Measurements from ENCODE around the gene CCNK. TPM values are rescaled to one million over a fixed set of nuclear protein-coding genes. Genes with fewer than 3 reads are reported as not detected.

Gene CCNK
- total RNA-seq, 1 experiment from 2014 or later, result 23.3 TPM

GRCh38 chr14:99518441-99519346 is 37.5 kb downstream of the CCNK start:
- peak; percentile 57 for DNase-seq (ENCODE audit: extremely low read depth, low read depth)

GRCh38 chr14:99519347-99519881 is 38.2 kb downstream of the CCNK start:
- no peak for DNase-seq (ENCODE audit: extremely low read depth, low read depth)

- no peak for DNase-seq (ENCODE audit: extremely low read depth, low read depth)
These were observed 38.8 kb downstream of the CCNK start for GRCh38 chr14:99519931-99520421.

- no peak for DNase-seq (ENCODE audit: extremely low read depth, low read depth)
These were observed 39.4 kb downstream of the CCNK start for GRCh38 chr14:99520571-99521081.

GRCh38 chr14:99521176-99522024 is 40.2 kb downstream of the CCNK start:
- DNase-seq (ENCODE audit: extremely low read depth, low read depth), result no peak

GRCh38 chr14:99522025-99522401 is 40.8 kb downstream of the CCNK start:
- no peak for DNase-seq (ENCODE audit: extremely low read depth, low read depth)

- no peak for DNase-seq (ENCODE audit: extremely low read depth, low read depth)
These were observed 41.3 kb downstream of the CCNK start for GRCh38 chr14:99522457-99522891.

- DNase-seq (ENCODE audit: extremely low read depth, low read depth), result no peak
These were observed 41.9 kb downstream of the CCNK start for GRCh38 chr14:99522934-99523703.

GRCh38 chr14:99523704-99524055 is 42.5 kb downstream of the CCNK start:
- DNase-seq (ENCODE audit: extremely low read depth, low read depth), result no peak

- DNase-seq (ENCODE audit: extremely low read depth, low read depth), result no peak
These were observed 43.0 kb downstream of the CCNK start for GRCh38 chr14:99524091-99524661.

GRCh38 chr14:99524804-99525698 is 43.8 kb downstream of the CCNK start:
- DNase-seq (ENCODE audit: extremely low read depth, low read depth), result no peak

GRCh38 chr14:99525699-99526080 is 44.5 kb downstream of the CCNK start:
- DNase-seq (ENCODE audit: extremely low read depth, low read depth), result no peak

GRCh38 chr14:99527026-99527425 is 45.8 kb downstream of the CCNK start:
- no peak for DNase-seq (ENCODE audit: extremely low read depth, low read depth)

GRCh38 chr14:99527427-99528076 is 46.3 kb downstream of the CCNK start:
- no peak for DNase-seq (ENCODE audit: extremely low read depth, low read depth)

GRCh38 chr14:99529899-99530298 is 48.7 kb downstream of the CCNK start:
- DNase-seq (ENCODE audit: extremely low read depth, low read depth), result no peak

GRCh38 chr14:99530407-99531155 is 49.4 kb downstream of the CCNK start:
- no peak for DNase-seq (ENCODE audit: extremely low read depth, low read depth)

- DNase-seq (ENCODE audit: extremely low read depth, low read depth), result no peak
These were observed 50.3 kb downstream of the CCNK start for GRCh38 chr14:99531251-99532096.

Measured in NCI-H460 (cell line).